HG02571 (cell line): ENCODE results near the gene SOX21.

Experiments used
- ATAC-seq: cut with Tn5 transposase; IDR thresholded peaks from one replicate; pipeline ENCODE4 v1.9.1; 2021; ENCODE audit warnings: mild to moderate bottlenecking, moderate library complexity; ENCODE audit not compliant: unreplicated experiment

Gene SOX21

GRCh38 chr13:94709001-94709834 is 3.1 kb downstream of the SOX21 start:
- ATAC-seq: no peak

- no peak for ATAC-seq
Observed at GRCh38 chr13:94708031-94708859, 4.1 kb downstream of the SOX21 start.

GRCh38 chr13:94707400-94708021 is 4.8 kb downstream of the SOX21 start:
- no peak for ATAC-seq

- no peak for ATAC-seq
Observed at GRCh38 chr13:94706843-94707399, 5.4 kb downstream of the SOX21 start.

- no peak for ATAC-seq
Observed at GRCh38 chr13:94706101-94706842, 6.1 kb downstream of the SOX21 start.

- ATAC-seq: no peak
Observed at GRCh38 chr13:94705081-94706030, 7.0 kb downstream of the SOX21 start.

GRCh38 chr13:94704377-94705080 is 7.8 kb downstream of the SOX21 start:
- no peak for ATAC-seq

GRCh38 chr13:94703721-94704314 is 8.5 kb downstream of the SOX21 start:
- no peak for ATAC-seq

GRCh38 chr13:94703271-94703670 is 9.1 kb downstream of the SOX21 start:
- no peak for ATAC-seq

- ATAC-seq: no peak
Observed at GRCh38 chr13:94702181-94703041, 9.9 kb downstream of the SOX21 start.

GRCh38 chr13:94701313-94702180 is 10.8 kb downstream of the SOX21 start:
- no peak for ATAC-seq

- no peak for ATAC-seq
Observed at GRCh38 chr13:94700536-94700935, 11.8 kb downstream of the SOX21 start.

GRCh38 chr13:94700051-94700535 is 12.3 kb downstream of the SOX21 start:
- ATAC-seq: no peak

GRCh38 chr13:94696171-94696570 is 16.2 kb downstream of the SOX21 start:
- no peak for ATAC-seq

- no peak for ATAC-seq
Observed at GRCh38 chr13:94692030-94692429, 20.3 kb downstream of the SOX21 start.

GRCh38 chr13:94683409-94683808 is 28.9 kb downstream of the SOX21 start:
- ATAC-seq: no peak
